HepG2 (cell line): Measurements from ENCODE around the gene NAT14.

ENCODE experiments used
- CBX5 ChIP-seq: sonication (generic); formaldehyde crosslinking; IDR thresholded peaks from 2 replicates; pipeline ENCODE4 v1.4.0; 2020; ENCODE audit warnings: missing genetic modification reagents, borderline replicate concordance
- CTCF ChIP-seq: sonication (generic); formaldehyde crosslinking; IDR thresholded peaks from 2 replicates; pipeline ENCODE4 v1.5.0; 2020; ENCODE audit warnings: mild to moderate bottlenecking, missing genetic modification reagents, moderate library complexity
- ETV5 ChIP-seq: IDR thresholded peaks from 2 replicates; pipeline ENCODE4 v1.6.1; 2018; ENCODE audit warnings: missing biosample characterization, missing genetic modification reagents, inconsistent platforms, borderline replicate concordance
- HOMEZ ChIP-seq: IDR thresholded peaks from 2 replicates; pipeline ENCODE4 v1.6.1; 2016; ENCODE audit warnings: low read depth
- KDM6A ChIP-seq: IDR thresholded peaks from 2 replicates; pipeline ENCODE4 v1.6.1; 2016; ENCODE audit warnings: low read depth
- MAX ChIP-seq: IDR thresholded peaks from 2 replicates; pipeline ENCODE4 v1.6.1; 2012; ENCODE audit warnings: inconsistent platforms
- NBN ChIP-seq: fragments of 450-650 bp; conservative IDR thresholded peaks from 2 replicates; pipeline ENCODE4 v1.6.1; 2017
- PAX8 ChIP-seq: sonication (generic); formaldehyde crosslinking; IDR thresholded peaks from 2 replicates; pipeline ENCODE4 v1.8.0; 2022; ENCODE audit warnings: mild to moderate bottlenecking, missing genetic modification reagents, borderline replicate concordance
- POLR2A ChIP-seq, 2 experiments: IDR thresholded peaks; 2 replicates each; pipeline ENCODE4 v1.6.1; 2011; ENCODE audit warnings: low read depth in 2 of 2, low read length in 2 of 2, mild to moderate bottlenecking in 1 of 2, moderate library complexity in 1 of 2; ENCODE audit not compliant: insufficient read depth in 1 of 2
- RBM22 ChIP-seq: fragments of 200-400 bp; formaldehyde crosslinking; optimal IDR thresholded peaks from 2 replicates; pipeline ENCODE3; 2017; ENCODE audit warnings: mild to moderate bottlenecking, low read length, moderate library complexity
- ZNF24 ChIP-seq: fragments of 450-650 bp; IDR thresholded peaks from 2 replicates; pipeline ENCODE4 v1.6.1; 2017; ENCODE audit warnings: antibody characterized with exemption, mild to moderate bottlenecking
- ZNF431 ChIP-seq: sonication (generic); formaldehyde crosslinking; IDR thresholded peaks from 2 replicates; pipeline ENCODE4 v1.9.0; 2022; ENCODE audit warnings: missing genetic modification reagents, low read depth, mild to moderate bottlenecking, borderline replicate concordance
- ZNF775 ChIP-seq: sonication (generic); formaldehyde crosslinking; IDR thresholded peaks from 2 replicates; pipeline ENCODE4 v1.4.0; 2020; ENCODE audit warnings: missing genetic modification reagents, mild to moderate bottlenecking, moderate library complexity, borderline replicate concordance

- TF ChIP-seq CTCF = no peak
- TF ChIP-seq POLR2A (IDR thresholded peaks at IDR 0.05; ENCODE audit: insufficient read depth in 1 of 2, low read depth in 2 of 2, low read length in 2 of 2) = no peak
- TF ChIP-seq ZNF431 (CRISPR knock-in tag) = no peak
- no peak for TF ChIP-seq MAX
- TF ChIP-seq HOMEZ (CRISPR knock-in tag) = no peak
- no peak for TF ChIP-seq KDM6A (CRISPR knock-in tag)
- TF ChIP-seq CBX5 = no peak
- TF ChIP-seq PAX8 (CRISPR knock-in tag) = no peak
- TF ChIP-seq RBM22 = no peak
- no peak for TF ChIP-seq ZNF775 (CRISPR knock-in tag)
- TF ChIP-seq NBN = no peak
- TF ChIP-seq ETV5 = no peak
- TF ChIP-seq ZNF24 = no peak
Measured at GRCh38 chr19:55444646-55445045, 40.3 kb upstream of the NAT14 start.
